Measurements from ENCODE around the gene NCKAP1. TPM values are rescaled to one million over a fixed set of nuclear protein-coding genes. Genes with fewer than 3 reads are reported as not detected.

The NCKAP1 gene
- total RNA-seq, 1 experiment from 2014 or later: 112 TPM

- Mint-ChIP-seq H3K27ac (no peak overlapping the region; a peak in 1 of 7 replicates), H3K4me3 (no peak overlapping the region), H3K27me3 (ENCODE audit: low read depth) (no peaks in the 10 kb centered on the region), H3K36me3 (ENCODE audit: insufficient read depth in 1 of 3, low read depth in 3 of 3) (peaks cover 44 to 76% (median 48%) of the 10 kb centered on the region in 3 experiments), H3K9me3 (peaks cover 0 to 3% of the 10 kb centered on the region in 2 experiments; a peak in 1 of 5 replicates), H3K4me1 (no peaks in the 10 kb centered on the region)
- Histone ChIP-seq H2AFZ (ENCODE audit: low read length) (no peak overlapping the region), H3K79me2 (ENCODE audit: insufficient read depth, low read length) (no peaks in the 10 kb centered on the region), H4K8ac (replicated peaks; ENCODE audit: insufficient read length, low read depth, low read length) (no peak overlapping the region), H3K27me3 (ENCODE audit: insufficient read depth, low read length) (no peaks in the 10 kb centered on the region), H2BK120ac (ENCODE audit: low read depth, low read length, poor library complexity, severe bottlenecking) (no peak overlapping the region), H3K79me1 (ENCODE audit: insufficient read depth, low read depth, low read length, poor library complexity, severe bottlenecking) (no peaks in the 10 kb centered on the region), H2BK20ac (ENCODE audit: low read depth, low read length, poor library complexity, severe bottlenecking) (no peak overlapping the region), H3K56ac (ENCODE audit: insufficient read length, low read depth, low read length) (no peak overlapping the region), H3K23me2 (ENCODE audit: insufficient read length, low read depth, low read length, poor library complexity, severe bottlenecking) (no peaks in the 10 kb centered on the region), H3K27ac (ENCODE audit: insufficient read length, low read depth, low read length) (no peak overlapping the region), H3K9ac (ENCODE audit: extremely low read depth, insufficient read length, low read length) (no peak overlapping the region), H4K91ac (ENCODE audit: insufficient read length, low read depth, low read length) (no peak overlapping the region), H2BK15ac (ENCODE audit: low read depth, low read length) (no peak overlapping the region), H3K18ac (ENCODE audit: insufficient read length, low read depth, low read length) (no peak overlapping the region), H3T11ph (ENCODE audit: low read length) (no peak overlapping the region), H2BK5ac (ENCODE audit: insufficient read length, low read length) (no peak overlapping the region), H3K9me3 (ENCODE audit: control insufficient read depth, low read depth, low read length) (no peaks in the 10 kb centered on the region), H4K20me1 (ENCODE audit: control insufficient read depth, insufficient read depth, insufficient read length) (no peaks in the 10 kb centered on the region), H2BK12ac (ENCODE audit: insufficient read length, low read depth, low read length) (no peak overlapping the region), H2AK5ac (ENCODE audit: insufficient read length, low read length) (no peak overlapping the region), H3K4me1 (ENCODE audit: insufficient read depth, low read length) (no peaks in the 10 kb centered on the region), H3K14ac (ENCODE audit: insufficient read depth, low read length) (no peak overlapping the region), H3K23ac (ENCODE audit: insufficient read length, low read depth, low read length) (no peak overlapping the region), H3K4ac (ENCODE audit: low read depth, low read length) (no peak overlapping the region), H3K4me2 (ENCODE audit: insufficient read depth, insufficient read length, low read length) (no peak overlapping the region), H4K5ac (ENCODE audit: insufficient read length, low read depth, low read length) (no peak overlapping the region)
- WGBS (ENCODE audit: extremely low coverage, insufficient read length, low lambda C conversion rate): no CpG with 5 or more reads among the region's 1 CpG
- TF ChIP-seq CTCF (conservative IDR thresholded peaks at IDR 0.05): no peak
- no peak for DNase-seq
These were observed 67.8 kb downstream of the NCKAP1 start for GRCh38 chr2:182970486-182970885.

All from H9 (cell line).